SKM-1 (cell line): Measurements from ENCODE around the gene MORC1.

Experiments used
- DNase-seq: peaks from one replicate; lab custom pipeline; 2025; ENCODE audit not compliant: unreplicated experiment; lab: John Stamatoyannopoulos, UW

MORC1 gene

GRCh38 chr3:108946292-108947285 lies 171.3 kb downstream of the MORC1 start:
- DNase-seq: no peak

- DNase-seq: no peak
Observed at GRCh38 chr3:108940568-108941263, 177.2 kb downstream of the MORC1 start.

GRCh38 chr3:108940166-108940565 lies 177.8 kb downstream of the MORC1 start:
- no peak for DNase-seq

GRCh38 chr3:108936924-108937689 lies 180.8 kb downstream of the MORC1 start:
- no peak for DNase-seq

GRCh38 chr3:108931035-108931434 lies 186.9 kb downstream of the MORC1 start:
- DNase-seq: no peak

- DNase-seq: no peak
Observed at GRCh38 chr3:108918866-108919265, 199.1 kb downstream of the MORC1 start.

- peak; percentile 38 for DNase-seq
Observed at GRCh38 chr3:108914774-108915641, 202.9 kb downstream of the MORC1 start.

- no peak for DNase-seq
Observed at GRCh38 chr3:108909799-108910198, 208.1 kb downstream of the MORC1 start.
